Fibroblast of lung (primary cell): ENCODE data around the gene UBL4B.

ENCODE experiments used
- CTCF ChIP-seq, 2 donors: IDR thresholded peaks in 1 of 2; conservative IDR thresholded peaks in 1 of 2; 1 replicate in 1 of 2; 2 replicates in 1 of 2; pipeline ENCODE4 v1.5.1; 2011 to 2012; ENCODE audit warnings: low read length in 2 of 2, control low read depth in 1 of 2, inconsistent platforms in 1 of 2, low read depth in 1 of 2, mild to moderate bottlenecking in 1 of 2
- EZH2 ChIP-seq: IDR thresholded peaks from 2 replicates; pipeline ENCODE4 v1.5.1; 2012; ENCODE audit warnings: low read length, control low read depth, mild to moderate bottlenecking; ENCODE audit errors: missing control alignments

- TF ChIP-seq CTCF (conservative IDR thresholded peaks at IDR 0.05 in 1 of 2, IDR thresholded peaks at IDR 0.05 in 1 of 2; ENCODE audit: low read depth in 1 of 2, low read length in 2 of 2) (no peak), EZH2 (no peak)
Observed at GRCh38 chr1:110161849-110162248, 49.6 kb downstream of the UBL4B start.
